T-helper 9 cell (primary cell): ENCODE results near the gene PLSCR5.

Experiments
- DNase-seq: peaks from one replicate; pipeline ENCODE4 v3.0.0-alpha.2; 2020
- total RNA-seq, 2 donors: gene quantifications; one replicate each; lab custom pipeline; 2026; lab: John Stamatoyannopoulos, UW

The PLSCR5 gene, protein sequence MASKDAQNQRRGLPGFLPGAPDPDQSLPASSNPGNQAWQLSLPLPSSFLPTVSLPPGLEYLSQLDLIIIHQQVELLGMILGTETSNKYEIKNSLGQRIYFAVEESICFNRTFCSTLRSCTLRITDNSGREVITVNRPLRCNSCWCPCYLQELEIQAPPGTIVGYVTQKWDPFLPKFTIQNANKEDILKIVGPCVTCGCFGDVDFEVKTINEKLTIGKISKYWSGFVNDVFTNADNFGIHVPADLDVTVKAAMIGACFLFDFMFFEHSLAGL
- total RNA-seq = 0 reads per million in 2 donors

- no peak for DNase-seq
Measured at GRCh38 chr3:146605106-146605505, at the start of gene PLSCR5. PLSCR5 (minus strand) TSS chr3:146605346; CDS start chr3:146605212, 134 bp downstream.

DNA sequence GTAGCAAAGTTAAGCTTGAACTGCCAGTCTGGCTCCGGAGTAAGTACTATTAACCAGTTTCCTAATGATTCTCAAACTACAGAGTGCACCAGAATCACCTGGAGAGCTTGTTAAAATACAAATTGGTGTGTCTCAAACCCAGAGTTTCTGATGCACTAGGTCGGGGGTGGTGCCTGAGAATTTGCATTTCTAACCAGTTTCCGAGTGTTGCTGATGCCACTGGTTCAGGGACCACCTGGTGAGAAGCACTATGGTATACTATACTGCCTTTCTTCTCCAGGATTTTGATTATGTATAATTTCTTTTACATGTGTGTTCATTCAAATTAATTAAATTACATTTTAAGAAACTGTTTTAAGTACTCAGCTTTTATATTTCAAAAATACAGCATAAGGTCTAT is 48.8 kb upstream of the PLSCR5 start:
- no peak for DNase-seq

GRCh38 chr3:146650691-146651442 is 45.7 kb upstream of the PLSCR5 start:
- DNase-seq = no peak

DNA sequence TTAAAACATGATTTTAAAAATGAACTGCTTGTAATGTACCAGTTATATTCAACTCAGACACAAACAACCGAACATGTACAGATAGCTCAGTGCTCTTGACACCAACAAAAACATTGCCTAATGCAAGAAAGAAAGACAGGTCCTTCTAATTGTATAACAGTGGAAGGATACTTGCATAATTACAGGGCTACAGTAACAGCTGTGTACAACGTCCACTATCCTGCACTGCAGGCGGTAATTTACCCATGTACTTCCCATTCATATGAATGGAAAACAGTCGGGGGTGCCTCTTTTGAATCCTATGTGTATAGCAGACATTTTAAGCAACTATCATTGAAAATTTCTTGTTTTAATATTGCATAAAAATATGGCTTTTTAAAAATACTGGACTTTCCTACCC is 41.1 kb upstream of the PLSCR5 start:
- DNase-seq = no peak

- no peak for DNase-seq
Measured at GRCh38 chr3:146640955-146641867, 36.1 kb upstream of the PLSCR5 start.

- no peak for DNase-seq
Measured at GRCh38 chr3:146640361-146640760, 35.2 kb upstream of the PLSCR5 start.

- no peak for DNase-seq
Measured at GRCh38 chr3:146638718-146639117, 33.6 kb upstream of the PLSCR5 start.

DNA sequence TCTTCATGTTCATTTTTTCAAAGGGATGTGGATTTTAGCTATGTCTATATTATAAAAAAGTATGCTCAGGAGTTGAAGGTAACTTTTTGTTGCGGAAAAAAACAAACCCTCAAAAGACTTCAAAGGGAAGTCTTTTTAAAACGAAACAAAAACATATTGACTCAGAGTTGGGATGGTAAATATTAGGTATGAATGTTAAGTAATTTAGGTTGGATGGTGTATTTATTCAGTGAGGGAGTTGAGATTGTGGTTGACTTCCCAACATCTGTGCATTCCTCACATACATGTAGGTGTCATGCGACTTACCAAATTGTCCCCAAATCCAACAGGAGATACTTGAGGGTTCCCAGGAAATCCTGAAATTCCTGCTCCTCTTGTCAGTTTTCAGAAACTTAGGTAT is 32.7 kb upstream of the PLSCR5 start:
- no peak for DNase-seq

DNA sequence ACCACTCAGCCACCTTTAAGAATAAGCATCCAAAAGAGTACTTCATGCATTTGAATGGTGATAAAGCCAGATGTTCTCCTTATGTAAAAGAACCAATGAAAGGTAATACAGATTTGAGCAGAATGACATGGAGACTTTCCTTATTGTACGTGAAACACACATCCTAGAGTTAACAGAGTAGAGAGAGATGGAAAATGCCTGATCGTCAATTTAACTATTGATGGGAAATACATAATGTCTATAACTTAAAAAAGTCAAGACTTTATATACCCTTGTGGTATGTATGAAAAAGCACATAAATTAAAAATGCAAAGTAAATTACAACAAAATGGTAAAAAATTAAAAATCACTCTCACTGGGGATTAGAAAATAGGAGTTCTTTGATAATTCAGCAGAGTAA is 31.7 kb upstream of the PLSCR5 start:
- DNase-seq = no peak

GRCh38 chr3:146634346-146634745 is 29.2 kb upstream of the PLSCR5 start:
- DNase-seq = no peak

- DNase-seq = no peak
Measured at GRCh38 chr3:146628671-146629070, 23.5 kb upstream of the PLSCR5 start.

DNA sequence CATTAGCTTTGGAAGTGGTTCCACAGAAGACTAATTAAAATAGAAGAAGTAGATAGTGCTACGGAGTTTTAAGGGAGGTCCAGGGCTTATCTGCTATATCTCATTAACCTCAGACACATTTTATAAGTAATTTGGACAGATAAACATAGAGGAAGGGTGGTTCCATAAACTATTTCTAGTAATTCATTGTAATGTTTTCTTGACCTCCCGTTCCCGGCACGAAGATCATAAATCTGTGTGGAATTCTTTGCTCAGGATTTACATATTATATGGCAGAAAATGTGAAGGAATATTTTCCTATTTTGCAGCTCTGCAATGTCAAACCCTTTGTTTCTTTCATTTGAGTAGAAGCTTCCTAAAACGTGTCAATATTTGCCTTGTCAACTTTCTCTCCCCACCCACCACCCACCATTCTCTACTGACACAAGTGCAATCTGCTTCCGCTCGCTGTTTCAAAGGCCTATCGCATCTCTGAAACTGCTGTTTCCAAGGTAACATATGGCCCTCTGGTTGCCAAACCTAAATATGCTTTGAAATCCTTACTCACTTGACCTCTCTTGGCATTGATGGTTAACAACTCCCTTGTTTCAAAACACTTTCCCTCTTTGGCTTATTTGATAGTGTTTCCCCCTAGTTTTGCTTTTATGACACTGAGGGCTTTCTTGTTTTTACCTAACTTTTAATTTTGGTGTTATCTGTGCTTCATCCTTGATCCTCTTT is 21.4 kb upstream of the PLSCR5 start:
- DNase-seq = no peak

DNA sequence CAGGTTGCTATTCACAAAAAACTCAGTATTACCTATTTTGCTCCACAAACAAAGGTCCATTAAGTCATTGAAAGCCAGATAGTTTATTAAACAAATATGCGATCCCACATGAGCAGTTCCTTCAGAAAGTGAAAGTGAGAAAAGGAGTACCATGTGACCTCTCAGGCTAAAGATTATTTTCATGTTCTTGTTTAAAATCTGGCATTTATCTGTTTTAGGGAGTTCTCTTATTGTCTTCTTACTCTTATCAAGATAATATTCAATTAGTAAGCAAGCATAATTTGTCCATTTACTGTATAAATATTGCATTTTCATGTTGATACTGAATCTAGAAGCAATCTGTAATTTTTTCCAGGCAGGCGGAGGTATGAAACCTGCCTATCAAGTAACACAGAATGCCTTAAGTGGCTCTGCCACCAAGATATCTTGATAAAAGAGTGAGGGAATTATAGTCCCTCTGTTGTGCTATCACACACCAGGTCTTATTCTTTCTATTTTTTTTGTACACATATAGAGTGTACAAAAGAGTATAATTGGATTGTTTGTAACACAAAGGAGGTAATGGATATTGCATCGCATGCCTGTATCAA is 20.1 kb upstream of the PLSCR5 start:
- no peak for DNase-seq

GRCh38 chr3:146621723-146622122 is 16.6 kb upstream of the PLSCR5 start:
- no peak for DNase-seq

DNA sequence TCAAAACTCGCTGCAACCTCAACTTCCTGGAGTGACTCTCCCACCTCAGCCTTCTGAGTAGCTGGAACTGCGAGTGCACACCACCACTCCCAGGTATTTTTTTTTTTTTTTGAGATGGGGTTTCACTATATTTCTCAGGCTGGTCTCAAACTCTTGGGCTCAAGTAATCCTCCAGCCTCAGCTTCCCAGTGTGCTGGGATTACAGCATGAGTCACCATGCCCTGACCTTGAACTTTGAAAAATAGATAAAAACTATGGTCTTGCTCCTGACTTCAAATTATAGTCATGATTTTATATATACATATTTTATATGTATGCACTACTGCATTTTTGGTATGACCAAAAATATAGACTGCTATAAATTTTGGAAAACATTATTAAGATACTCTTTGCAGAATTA is 6.9 kb upstream of the PLSCR5 start:
- no peak for DNase-seq

DNA sequence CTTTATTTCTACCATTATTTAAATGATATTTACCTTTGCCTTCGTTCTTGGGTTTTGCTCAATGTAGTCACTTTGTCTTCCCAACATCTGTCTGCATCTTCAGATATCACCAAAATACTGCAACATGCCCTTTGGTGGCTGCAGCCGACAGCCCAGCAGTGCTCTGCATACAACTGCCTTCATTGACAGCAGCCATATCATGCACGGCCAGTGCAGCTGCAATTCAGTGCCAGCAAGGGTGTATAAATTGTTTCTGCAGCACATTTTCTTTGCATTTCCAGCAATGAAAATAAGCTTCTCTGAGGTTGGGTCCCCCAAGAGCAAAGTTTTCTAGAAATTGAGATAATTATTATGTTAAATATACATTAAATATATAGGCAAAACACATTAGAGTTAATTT is 6.0 kb upstream of the PLSCR5 start:
- DNase-seq = no peak

DNA sequence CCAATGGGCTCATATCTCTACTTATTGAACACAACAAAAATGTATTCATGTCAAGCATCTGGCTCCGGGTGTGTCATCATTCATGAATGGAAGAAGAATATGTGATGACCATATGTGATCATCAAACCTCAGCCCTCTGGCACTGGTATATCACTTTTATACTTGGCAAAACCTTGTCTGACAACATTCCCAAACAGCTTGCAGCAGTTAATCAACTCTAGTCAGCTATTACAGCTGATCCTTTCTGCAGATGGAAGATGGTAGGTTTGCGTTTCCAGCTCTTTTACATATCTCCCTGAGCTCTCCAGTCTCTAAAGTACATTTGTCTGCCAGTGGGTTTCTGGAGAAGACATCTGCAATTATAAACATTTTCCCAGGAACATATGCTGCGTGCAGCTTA is 6.6 kb downstream of the PLSCR5 start:
- DNase-seq = no peak

DNA sequence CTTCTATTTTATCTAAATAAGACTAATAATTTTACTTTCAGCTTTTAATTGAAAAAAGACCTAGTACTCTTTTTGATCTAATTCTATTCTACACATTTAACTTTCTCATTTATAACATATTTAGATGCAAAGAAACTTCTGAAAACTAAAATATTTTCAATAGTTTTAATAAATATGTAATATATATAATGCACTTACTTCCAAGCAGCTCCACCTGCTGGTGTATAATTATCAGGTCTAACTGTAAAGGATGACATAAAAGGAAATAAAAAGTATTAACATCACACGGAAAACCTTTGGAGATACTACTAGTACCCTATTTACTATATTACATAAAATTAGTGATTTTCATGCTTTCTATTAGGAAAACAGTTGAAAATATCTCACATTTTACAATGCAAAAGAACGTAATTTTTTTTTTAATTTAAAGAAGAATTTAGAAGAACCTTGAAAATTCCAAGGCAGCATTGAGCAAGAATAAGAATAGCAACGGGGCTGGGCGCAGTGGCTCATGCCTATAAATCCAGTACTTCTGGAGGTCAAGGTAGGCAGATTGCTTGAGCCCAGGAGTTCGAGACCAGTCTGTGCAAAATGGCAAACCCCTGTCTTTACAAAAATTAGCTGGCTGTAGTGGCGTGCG is 10.2 kb downstream of the PLSCR5 start:
- no peak for DNase-seq

DNA sequence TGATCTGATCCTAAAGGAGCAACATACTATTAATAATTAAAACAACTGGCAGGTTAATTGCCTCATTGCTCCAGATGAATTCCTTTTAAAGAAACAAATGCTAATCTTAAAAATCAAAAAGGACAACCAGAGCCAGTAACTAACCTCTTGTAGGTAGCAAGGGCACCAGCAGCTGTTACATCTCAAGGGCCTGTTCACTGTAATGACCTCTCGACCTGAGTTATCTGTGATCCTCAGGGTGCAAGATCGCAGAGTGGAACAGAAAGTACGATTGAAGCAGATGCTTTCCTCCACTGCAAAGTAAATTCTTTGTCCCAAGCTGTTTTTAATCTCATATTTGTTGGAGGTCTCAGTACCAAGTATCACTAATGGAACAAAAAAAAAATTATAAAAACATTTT is 11.4 kb downstream of the PLSCR5 start:
- DNase-seq = no peak

- no peak for DNase-seq
Measured at GRCh38 chr3:146590521-146590920, 14.6 kb downstream of the PLSCR5 start.

- DNase-seq = no peak
Measured at GRCh38 chr3:146589899-146590508, 15.1 kb downstream of the PLSCR5 start.
